ENCODE measurements around the gene ELN. TPM values are rescaled to one million over a fixed set of nuclear protein-coding genes. Genes with fewer than 3 reads are reported as not detected.
A peak's percentile ranks its signal among the peaks of the same experiment; 100 is the strongest.

ELN gene
- total RNA-seq, 1 experiment from 2014 or later = 0.37 TPM

GRCh38 chr7:74019149-74019548 lies 8.8 kb upstream of the ELN start:
- no peaks in the 10 kb centered on the region for H3K9me3 ChIP-seq (ENCODE audit: control insufficient read depth, low read depth, low read length)
- no peak overlapping the region for H3T11ph ChIP-seq (ENCODE audit: low read length)
- H2BK15ac ChIP-seq (ENCODE audit: low read depth, low read length) = no peak overlapping the region
- Mint-ChIP-seq H3K36me3 (ENCODE audit: insufficient read depth in 1 of 3, low read depth in 3 of 3) (no peaks in the 10 kb centered on the region; a peak in 1 of 7 replicates), H3K4me3 (no peak overlapping the region), H3K9me3 (no peaks in the 10 kb centered on the region; a peak in 1 of 5 replicates), H3K4me1 (peaks cover 20 to 36% of the 10 kb centered on the region in 2 experiments), H3K27ac (peak overlapping the region in 1 of 3 experiments; percentile 62; a peak in 1 of 7 replicates), H3K27me3 (ENCODE audit: low read depth) (peaks cover 2% of the 10 kb centered on the region)
- H2BK12ac ChIP-seq (ENCODE audit: insufficient read length, low read depth, low read length) = no peak overlapping the region
- H3K27me3 ChIP-seq (ENCODE audit: insufficient read depth, low read length) = no peaks in the 10 kb centered on the region
- no peak overlapping the region for H3K14ac ChIP-seq (ENCODE audit: insufficient read depth, low read length)
- H3K56ac ChIP-seq (ENCODE audit: insufficient read length, low read depth, low read length) = no peak overlapping the region
- TF ChIP-seq CTCF (conservative IDR thresholded peaks at IDR 0.05) = no peak
- H3K23ac ChIP-seq (ENCODE audit: insufficient read length, low read depth, low read length) = no peak overlapping the region
- no CpG with 5 or more reads among the region's 5 CpGs for WGBS (ENCODE audit: extremely low coverage, insufficient read length, low lambda C conversion rate)
- no peaks in the 10 kb centered on the region for H3K79me2 ChIP-seq (ENCODE audit: insufficient read depth, low read length)
- no peak overlapping the region for H2AFZ ChIP-seq (ENCODE audit: low read length)
- no peaks in the 10 kb centered on the region for H4K20me1 ChIP-seq (ENCODE audit: control insufficient read depth, insufficient read depth, insufficient read length)
- H4K91ac ChIP-seq (ENCODE audit: insufficient read length, low read depth, low read length) = no peak overlapping the region
- no peak overlapping the region for H2BK5ac ChIP-seq (ENCODE audit: insufficient read length, low read length)
- H3K18ac ChIP-seq (ENCODE audit: insufficient read length, low read depth, low read length) = no peak overlapping the region
- no peaks in the 10 kb centered on the region for H3K4me1 ChIP-seq (ENCODE audit: insufficient read depth, low read length)
- no peak overlapping the region for H2AK5ac ChIP-seq (ENCODE audit: insufficient read length, low read length)
- no peak overlapping the region for H3K27ac ChIP-seq (ENCODE audit: insufficient read length, low read depth, low read length)
- DNase-seq = no peak
- H3K79me1 ChIP-seq (ENCODE audit: insufficient read depth, low read depth, low read length, poor library complexity, severe bottlenecking) = no peaks in the 10 kb centered on the region
- H3K4me2 ChIP-seq (ENCODE audit: insufficient read depth, insufficient read length, low read length) = no peak overlapping the region
- no peak overlapping the region for H4K8ac ChIP-seq (replicated peaks; ENCODE audit: insufficient read length, low read depth, low read length)
- H3K9ac ChIP-seq (ENCODE audit: extremely low read depth, insufficient read length, low read length) = no peak overlapping the region
- H4K5ac ChIP-seq (ENCODE audit: insufficient read length, low read depth, low read length) = no peak overlapping the region
- H2BK20ac ChIP-seq (ENCODE audit: low read depth, low read length, poor library complexity, severe bottlenecking) = no peak overlapping the region
- no peak overlapping the region for H3K4ac ChIP-seq (ENCODE audit: low read depth, low read length)
- no peaks in the 10 kb centered on the region for H3K23me2 ChIP-seq (ENCODE audit: insufficient read length, low read depth, low read length, poor library complexity, severe bottlenecking)
- no peak overlapping the region for H2BK120ac ChIP-seq (ENCODE audit: low read depth, low read length, poor library complexity, severe bottlenecking)
